Fibroblast of lung (primary cell): ENCODE measurements around the gene ASAP3. TPM values are rescaled to one million over a fixed set of nuclear protein-coding genes. Genes with fewer than 3 reads are reported as not detected.

Experiments
- DNase-seq, 2 donors: peaks; one replicate each; pipeline versions ENCODE4 v3.0.0 to v3.0.0-alpha.2; 2010; ENCODE audit warnings: low read depth in 2 of 2
- H2AFZ ChIP-seq: 2 replicates; pipeline ENCODE4 v1.5.1; 2012; ENCODE audit warnings: low read length, control low read depth, inconsistent platforms
- H3K27ac ChIP-seq: 2 replicates; pipeline ENCODE4 v1.5.1; 2011; ENCODE audit warnings: low read length, control low read depth; ENCODE audit not compliant: insufficient read depth
- H3K27me3 ChIP-seq: 2 replicates; pipeline ENCODE4 v1.5.1; 2011; ENCODE audit warnings: mild to moderate bottlenecking, low read length; ENCODE audit not compliant: control insufficient read depth, insufficient read depth
- H3K36me3 ChIP-seq: 2 replicates; pipeline ENCODE4 v1.5.1; 2011; ENCODE audit warnings: low read length; ENCODE audit not compliant: control insufficient read depth, insufficient read depth
- H3K4me1 ChIP-seq: 2 replicates; pipeline ENCODE4 v1.5.1; 2011; ENCODE audit warnings: low read length; ENCODE audit not compliant: control insufficient read depth, insufficient read depth; ENCODE audit errors: extremely low read depth
- H3K4me2 ChIP-seq: 2 replicates; pipeline ENCODE4 v1.5.1; 2011; ENCODE audit warnings: low read length, control low read depth; ENCODE audit not compliant: insufficient read depth; ENCODE audit errors: extremely low read depth
- H3K4me3 ChIP-seq, 4 experiments: fragments of 200-600 bp in 1 of 4; sonication (generic) in 1 of 4; replicated peaks in 1 of 4; 2 replicates each; pipeline ENCODE4 v1.5.1; 2011 to 2016; ENCODE audit warnings: low read length in 4 of 4, low read depth in 3 of 4, mild to moderate bottlenecking in 3 of 4, control low read depth in 2 of 4, inconsistent platforms in 1 of 4, mixed read lengths in 1 of 4; ENCODE audit not compliant: insufficient read depth in 1 of 4; ENCODE audit errors: control extremely low read depth in 1 of 4
- H3K79me2 ChIP-seq: 2 replicates; pipeline ENCODE4 v1.5.1; 2012; ENCODE audit warnings: mild to moderate bottlenecking, low read length, inconsistent platforms; ENCODE audit not compliant: control insufficient read depth, insufficient read depth
- H3K9ac ChIP-seq: 2 replicates; pipeline ENCODE4 v1.5.1; 2011; ENCODE audit warnings: mild to moderate bottlenecking, low read length, control low read depth; ENCODE audit not compliant: insufficient read depth
- H3K9me3 ChIP-seq: 2 replicates; pipeline ENCODE4 v1.5.1; 2012; ENCODE audit warnings: low read depth, low read length; ENCODE audit not compliant: control insufficient read depth, insufficient read depth
- H4K20me1 ChIP-seq: 2 replicates; pipeline ENCODE4 v1.5.1; 2011; ENCODE audit warnings: low read length; ENCODE audit not compliant: control insufficient read depth, insufficient read depth; ENCODE audit errors: extremely low read depth
- CTCF ChIP-seq, 2 donors: IDR thresholded peaks in 1 of 2; conservative IDR thresholded peaks in 1 of 2; 1 replicate in 1 of 2; 2 replicates in 1 of 2; pipeline ENCODE4 v1.5.1; 2011 to 2012; ENCODE audit warnings: low read length in 2 of 2, control low read depth in 1 of 2, inconsistent platforms in 1 of 2, low read depth in 1 of 2, mild to moderate bottlenecking in 1 of 2
- EZH2 ChIP-seq: IDR thresholded peaks from 2 replicates; pipeline ENCODE4 v1.5.1; 2012; ENCODE audit warnings: low read length, control low read depth, mild to moderate bottlenecking; ENCODE audit errors: missing control alignments
- polyA plus RNA-seq, 2 donors: library from polyadenylated mRNA; depleted of rRNA in 1 of 2; stranded (reverse) in 1 of 2; unstranded in 1 of 2; fragments of >200 nt; gene quantifications; 2 replicates each; pipeline ENCODE4 v1.2.1, GENCODE V29; 2011 to 2012; ENCODE audit warnings: missing spikeins in 1 of 2
- total RNA-seq: library from RNA; depleted of rRNA; stranded (reverse); fragments of >200 nt; gene quantifications from 2 replicates; pipeline ENCODE4 v1.2.1, GENCODE V29; 2014

ASAP3 gene
- total and polyA plus RNA-seq, 2 donors (not counting 1 experiment from before 2014, with no cell fraction given) = 14.2 to 73.2 TPM

GRCh38 chr1:23438545-23438944, 45.4 kb downstream of the ASAP3 start:
- Histone ChIP-seq H3K27me3 (no peaks in the 10 kb centered on the region), H2AFZ (no peak overlapping the region), H3K9ac (no peak overlapping the region), H3K9me3 (no peaks in the 10 kb centered on the region), H3K4me3 (no peak overlapping the region), H3K27ac (no peak overlapping the region), H4K20me1 (no peaks in the 10 kb centered on the region), H3K36me3 (peaks cover 14% of the 10 kb centered on the region), H3K4me2 (no peak overlapping the region), H3K79me2 (no peaks in the 10 kb centered on the region), H3K4me1 (no peaks in the 10 kb centered on the region)
- DNase-seq = no peak
- TF ChIP-seq EZH2 = no peak
- TF ChIP-seq CTCF (conservative IDR thresholded peaks at IDR 0.05 in 1 of 2, IDR thresholded peaks at IDR 0.05 in 1 of 2; ENCODE audit: low read depth in 1 of 2, low read length in 2 of 2) = no peak

DNA sequence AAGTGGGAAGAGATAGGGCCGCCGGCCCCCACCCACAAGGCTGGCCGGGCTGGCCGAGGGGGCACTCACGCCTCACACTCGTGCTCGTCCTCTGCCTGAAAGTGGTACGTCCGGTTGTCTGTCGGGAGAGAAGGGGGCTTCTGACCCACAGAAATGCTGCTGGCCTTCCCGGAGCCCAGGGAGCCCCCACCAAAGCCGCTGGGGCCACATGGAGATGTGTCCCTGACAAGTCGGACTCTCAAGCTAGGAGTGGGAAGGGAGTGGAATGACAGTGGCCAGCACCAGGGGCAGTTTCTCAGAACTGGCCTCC, 46.7 kb downstream of the ASAP3 start:
- TF ChIP-seq CTCF (conservative IDR thresholded peaks at IDR 0.05 in 1 of 2, IDR thresholded peaks at IDR 0.05 in 1 of 2; ENCODE audit: low read depth in 1 of 2, low read length in 2 of 2) = no peak
- no peak for TF ChIP-seq EZH2
- Histone ChIP-seq H3K27ac (no peak overlapping the region), H4K20me1 (no peaks in the 10 kb centered on the region), H3K4me2 (no peak overlapping the region), H3K36me3 (peaks cover 17% of the 10 kb centered on the region), H3K9ac (no peak overlapping the region), H3K4me3 (no peak overlapping the region), H3K9me3 (no peaks in the 10 kb centered on the region), H3K4me1 (no peaks in the 10 kb centered on the region), H2AFZ (no peak overlapping the region), H3K27me3 (no peaks in the 10 kb centered on the region), H3K79me2 (no peaks in the 10 kb centered on the region)
- DNase-seq = no peak

- Histone ChIP-seq H3K9me3 (no peaks in the 10 kb centered on the region), H3K27me3 (no peaks in the 10 kb centered on the region), H3K4me3 (no peak overlapping the region), H2AFZ (no peak overlapping the region), H3K4me1 (no peaks in the 10 kb centered on the region), H3K9ac (no peak overlapping the region), H3K79me2 (no peaks in the 10 kb centered on the region), H3K27ac (no peak overlapping the region), H3K36me3 (peaks cover 14% of the 10 kb centered on the region), H3K4me2 (no peak overlapping the region), H4K20me1 (no peaks in the 10 kb centered on the region)
- DNase-seq = no peak
- TF ChIP-seq CTCF (conservative IDR thresholded peaks at IDR 0.05 in 1 of 2, IDR thresholded peaks at IDR 0.05 in 1 of 2; ENCODE audit: low read depth in 1 of 2, low read length in 2 of 2) (no peak), EZH2 (no peak)
These were observed 47.2 kb downstream of the ASAP3 start for GRCh38 chr1:23436520-23437354.
